Transverse colon (tissue), 3 donors: Measurements from ENCODE around the gene C14orf180.

Experiments
- CTCF ChIP-seq, 5 experiments: fragments of 200-600 bp in 3 of 5; fragments of 450-650 bp in 2 of 5; sonication (generic) in 3 of 5; IDR thresholded peaks; 1 replicate in 2 of 5; 2 replicates in 3 of 5; pipeline ENCODE4 v1.5.1; 2016 to 2017; ENCODE audit warnings: antibody characterized with exemption in 5 of 5, inconsistent platforms in 3 of 5, mild to moderate bottlenecking in 2 of 5, moderate library complexity in 1 of 5
- EP300 ChIP-seq: sonication (generic); formaldehyde crosslinking; IDR thresholded peaks from one replicate; pipeline ENCODE4 v1.6.1; 2017; ENCODE audit warnings: antibody characterized with exemption, low read depth
- POLR2A ChIP-seq: fragments of 450-650 bp; IDR thresholded peaks from one replicate; pipeline ENCODE4 v1.6.1; 2016; ENCODE audit warnings: antibody characterized with exemption, mild to moderate bottlenecking, moderate library complexity

- TF ChIP-seq CTCF (IDR thresholded peaks at IDR 0.05) (no peak), POLR2A (no peak), EP300 (no peak)
Measured at GRCh38 chr14:104574978-104575583, 4.5 kb upstream of the C14orf180 start.
